Panc1 (cell line): ENCODE results near the gene CREB3. TPM values are rescaled to one million over a fixed set of nuclear protein-coding genes. Genes with fewer than 3 reads are reported as not detected.

ENCODE experiments used
- ATAC-seq: fragments of 200-7000 bp; cut with Tn5 transposase; 2 replicates; pipeline ENCODE4 v1.9.1; 2020; ENCODE audit warnings: mild to moderate bottlenecking, moderate library complexity
- BruUV-seq: library from RNA; stranded (reverse); fragments of 400-500 nt; replicated peaks from 2 replicates; lab custom pipeline; 2021; lab: Mats Ljungman, UMichigan
- CTCF ChIA-PET: fragments of 300-600 bp; sonication (Branson Sonifier 250); formaldehyde crosslinking; loops from one replicate; lab custom pipeline; 2022; ENCODE audit warnings: antibody characterized with exemption; lab: Charles Lee
- POLR2A ChIA-PET: fragments of 300-600 bp; sonication (Branson Sonifier 250); formaldehyde crosslinking; loops from one replicate; lab custom pipeline; 2022; ENCODE audit warnings: antibody characterized with exemption; lab: Charles Lee
- DNase-seq: peaks from one replicate; pipeline ENCODE4 v3.0.0-alpha.2; 2010; ENCODE audit warnings: low read depth, low spot score
- H3K27ac ChIP-seq: 2 replicates; pipeline ENCODE4 v1.5.1; 2011; ENCODE audit warnings: mild to moderate bottlenecking, low read length, inconsistent platforms
- H3K27me3 ChIP-seq: fragments of 200-500 bp; sonication (Bioruptor generic); 2 replicates; pipeline ENCODE4 v1.6.0; 2014; ENCODE audit warnings: low read length, inconsistent platforms; ENCODE audit not compliant: control insufficient read depth, insufficient read depth
- H3K36me3 ChIP-seq: fragments of 200-500 bp; sonication (Bioruptor generic); 2 replicates; pipeline ENCODE4 v1.5.1; 2014; ENCODE audit warnings: inconsistent platforms, mild to moderate bottlenecking, low read length, moderate library complexity; ENCODE audit not compliant: control insufficient read depth, insufficient read depth
- H3K4me1 ChIP-seq: 2 replicates; pipeline ENCODE4 v1.5.1; 2011; ENCODE audit warnings: inconsistent platforms, mild to moderate bottlenecking, low read length, moderate library complexity; ENCODE audit not compliant: control insufficient read depth, insufficient read depth
- H3K4me3 ChIP-seq, 2 experiments: 2 replicates each; pipeline ENCODE4 v1.5.1; 2011 to 2012; ENCODE audit warnings: low read depth in 2 of 2, low read length in 2 of 2, mild to moderate bottlenecking in 2 of 2, inconsistent platforms in 1 of 2, moderate library complexity in 1 of 2
- H3K9me3 ChIP-seq: fragments of 200-500 bp; sonication (Bioruptor generic); 2 replicates; pipeline ENCODE4 v1.5.1; 2014; ENCODE audit warnings: low read depth, mild to moderate bottlenecking, inconsistent platforms, low read length, moderate library complexity; ENCODE audit not compliant: control insufficient read depth, insufficient read depth
- POLR2AphosphoS5 ChIP-seq: IDR thresholded peaks from 2 replicates; pipeline ENCODE4 v1.6.1; 2012; ENCODE audit warnings: mild to moderate bottlenecking, low read depth, low read length, moderate library complexity
- REST ChIP-seq, 2 experiments: IDR thresholded peaks; 2 replicates each; pipeline ENCODE4 v1.6.1; 2011 to 2012; ENCODE audit warnings: low read depth in 2 of 2, control low read depth in 1 of 2, low read length in 1 of 2, mild to moderate bottlenecking in 1 of 2, moderate library complexity in 1 of 2; ENCODE audit not compliant: insufficient read depth in 1 of 2
- SIN3A ChIP-seq: IDR thresholded peaks from 2 replicates; pipeline ENCODE4 v1.6.1; 2012; ENCODE audit warnings: low read depth, mild to moderate bottlenecking, low read length, moderate library complexity, borderline replicate concordance; ENCODE audit not compliant: insufficient read depth
- in situ Hi-C: cut with HindIII; loops from 2 replicates; pipeline ENCODE4 v1.10.0; 2016; ENCODE audit warnings: low sequenced_read_pairs, low pct_unique_long_range_greater_than_20kb
- intact Hi-C: fragments of 100-400 bp; cut with micrococcal nuclease; formaldehyde crosslinking; loops from one replicate; pipeline ENCODE4 v1.10.0; 2022; ENCODE audit not compliant: unreplicated experiment
- total RNA-seq: library from RNA; stranded (reverse); gene quantifications from one replicate; pipeline ENCODE4 v1.2.1, GENCODE V29; 2021; ENCODE audit not compliant: unreplicated experiment
- TF ChIP-seq, protein P1 (sequence below): fragments of 450-650 bp; IDR thresholded peaks from 2 replicates; pipeline ENCODE4 v1.5.1; 2017; ENCODE audit warnings: mild to moderate bottlenecking

Gene CREB3
- total RNA-seq, 1 experiment from 2014 or later: 67.0 TPM

- CTCF ChIA-PET: interaction anchor here (1.0 to 2.5 kb wide), 8 partner anchors 9 to 49 kb away, joined by 4 to 17 read pairs (median 7); partner anchors contain the start of genes ARHGEF39, CREB3 and TLN1
- H3K36me3 ChIP-seq: 0 out of 2 replicates have a peak, but pooled peaks cover 10% of the 10 kb centered on the region
- H3K4me3 ChIP-seq: no peak overlapping the region
- POLR2A ChIA-PET: interaction anchor here (0.8 to 0.9 kb wide), 2 partner anchors 37 to 39 kb away, joined by 3 read pairs; no protein-coding TSS in a partner anchor
- H3K27me3 ChIP-seq: no peaks in the 10 kb centered on the region
- no peak for DNase-seq
- H3K4me1 ChIP-seq: peaks cover 10% of the 10 kb centered on the region
- H3K9me3 ChIP-seq: no peaks in the 10 kb centered on the region
- TF ChIP-seq POLR2AphosphoS5 (peak; percentile 44; the same call in 1 of the 2 replicates), REST (IDR thresholded peaks at IDR 0.05; ENCODE audit: insufficient read depth in 1 of 2, low read depth in 2 of 2, low read length in 1 of 2) (no peak)
- 0 out of 2 replicates have a peak, but pooled peaks have one; percentile 2 for ATAC-seq
- in situ Hi-C loops (no loop called here), intact Hi-C loops (no loop called here)
- no peak overlapping the region for H3K27ac ChIP-seq
- BruUV-seq: no TSS peak
Observed at GRCh38 chr9:35695943-35696401, 36.5 kb upstream of the CREB3 start.

- Histone ChIP-seq H3K4me3 (no peak overlapping the region), H3K36me3 (0 out of 2 replicates have a peak, but pooled peaks cover 12% of the 10 kb centered on the region), H3K9me3 (no peaks in the 10 kb centered on the region), H3K27ac (no peak overlapping the region), H3K4me1 (peaks cover 4% of the 10 kb centered on the region; the same call in 1 of the 2 replicates), H3K27me3 (no peaks in the 10 kb centered on the region)
- ChIA-PET POLR2A (interaction anchor here (0.7 to 0.9 kb wide), 3 partner anchors 36 to 38 kb away, joined by 3 read pairs; no protein-coding TSS in a partner anchor), CTCF (interaction anchor here (0.6 to 2.5 kb wide), 13 partner anchors 8 to 579 kb away, joined by 3 to 17 read pairs (median 4); partner anchors contain the start of genes ARHGEF39, CREB3 and TLN1)
- DNase-seq (peak; percentile 57), ATAC-seq (peak; percentile 88)
- intact Hi-C loops: no loop called here
- BruUV-seq: no TSS peak
- in situ Hi-C loops: no loop called here
- TF ChIP-seq SIN3A: no peak
- TF ChIP-seq POLR2AphosphoS5: 0 out of 2 replicates have a peak, but pooled peaks have one; percentile 9
Observed at GRCh38 chr9:35696520-35697215, 35.8 kb upstream of the CREB3 start.

DNA sequence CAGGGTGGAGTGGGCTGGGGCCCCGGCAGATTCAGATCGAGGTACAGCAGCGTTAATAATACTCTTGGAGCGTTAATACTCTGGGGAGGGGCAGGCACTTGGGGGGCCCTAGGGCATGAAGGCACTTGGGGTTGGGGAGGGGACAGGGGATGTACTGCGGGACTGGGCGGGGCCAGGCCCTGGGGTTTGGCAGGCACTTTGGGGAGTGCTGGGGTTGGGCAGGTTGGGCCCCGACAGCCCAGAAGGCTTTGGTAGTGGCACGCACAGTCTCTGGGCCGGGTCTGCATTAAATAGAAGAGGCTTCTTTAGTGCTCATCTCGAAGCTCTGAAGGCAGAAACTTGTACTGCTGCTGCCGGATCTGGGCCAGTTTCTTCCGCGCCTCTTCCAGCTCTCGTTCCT is 35.0 kb upstream of the CREB3 start:
- no peak overlapping the region for H3K4me3 ChIP-seq
- TF ChIP-seq, protein P1, sequence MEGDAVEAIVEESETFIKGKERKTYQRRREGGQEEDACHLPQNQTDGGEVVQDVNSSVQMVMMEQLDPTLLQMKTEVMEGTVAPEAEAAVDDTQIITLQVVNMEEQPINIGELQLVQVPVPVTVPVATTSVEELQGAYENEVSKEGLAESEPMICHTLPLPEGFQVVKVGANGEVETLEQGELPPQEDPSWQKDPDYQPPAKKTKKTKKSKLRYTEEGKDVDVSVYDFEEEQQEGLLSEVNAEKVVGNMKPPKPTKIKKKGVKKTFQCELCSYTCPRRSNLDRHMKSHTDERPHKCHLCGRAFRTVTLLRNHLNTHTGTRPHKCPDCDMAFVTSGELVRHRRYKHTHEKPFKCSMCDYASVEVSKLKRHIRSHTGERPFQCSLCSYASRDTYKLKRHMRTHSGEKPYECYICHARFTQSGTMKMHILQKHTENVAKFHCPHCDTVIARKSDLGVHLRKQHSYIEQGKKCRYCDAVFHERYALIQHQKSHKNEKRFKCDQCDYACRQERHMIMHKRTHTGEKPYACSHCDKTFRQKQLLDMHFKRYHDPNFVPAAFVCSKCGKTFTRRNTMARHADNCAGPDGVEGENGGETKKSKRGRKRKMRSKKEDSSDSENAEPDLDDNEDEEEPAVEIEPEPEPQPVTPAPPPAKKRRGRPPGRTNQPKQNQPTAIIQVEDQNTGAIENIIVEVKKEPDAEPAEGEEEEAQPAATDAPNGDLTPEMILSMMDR: no peak
- TF ChIP-seq POLR2AphosphoS5: no peak
- H3K4me1 ChIP-seq: no peaks in the 10 kb centered on the region
- 0 out of 2 replicates have a peak, but pooled peaks cover 15% of the 10 kb centered on the region for H3K36me3 ChIP-seq
- no peaks in the 10 kb centered on the region for H3K27me3 ChIP-seq
- CTCF ChIA-PET: interaction anchor here (0.9 to 2.5 kb wide), 6 partner anchors 7 to 37 kb away, joined by 3 to 17 read pairs (median 8); partner anchors contain the start of genes CREB3 and TLN1
- in situ Hi-C loops (no loop called here), intact Hi-C loops (no loop called here)
- ATAC-seq (no peak), DNase-seq (no peak)
- POLR2A ChIA-PET: no interaction called here
- TSS peak; percentile 97 for BruUV-seq
- no peak overlapping the region for H3K27ac ChIP-seq
- no peaks in the 10 kb centered on the region for H3K9me3 ChIP-seq
